Thyroid gland (tissue), 4 donors: ENCODE data around the gene RARRES1. TPM values are rescaled to one million over a fixed set of nuclear protein-coding genes. Genes with fewer than 3 reads are reported as not detected.

Source experiments
- DNase-seq, 2 donors: peaks; one replicate each; pipeline ENCODE4 v3.0.0-alpha.2; 2019
- H3K27ac ChIP-seq, 3 donors: fragments of 200-600 bp; sonication (generic); 1 replicate in 2 of 3; 2 replicates in 1 of 3; pipeline ENCODE4 v1.5.1; 2016 to 2019; ENCODE audit warnings: mild to moderate bottlenecking in 1 of 3, moderate library complexity in 1 of 3
- H3K27me3 ChIP-seq: fragments of 200-600 bp; sonication (generic); one replicate; pipeline ENCODE4 v1.5.1; 2019
- H3K36me3 ChIP-seq, 2 donors: fragments of 200-600 bp; sonication (generic); one replicate each; pipeline ENCODE4 v1.5.1; 2016 to 2019
- H3K4me1 ChIP-seq, 2 donors: fragments of 200-600 bp; sonication (generic); one replicate each; pipeline ENCODE4 v1.5.1; 2017 to 2019
- H3K4me3 ChIP-seq, 3 donors: fragments of 200-600 bp; sonication (generic); replicated peaks in 1 of 3; 1 replicate in 2 of 3; 2 replicates in 1 of 3; pipeline ENCODE4 v1.5.1; 2016; ENCODE audit warnings: mild to moderate bottlenecking in 1 of 3
- H3K9me3 ChIP-seq: fragments of 200-600 bp; sonication (generic); one replicate; pipeline ENCODE4 v1.5.1; 2017
- CTCF ChIP-seq, 6 experiments: fragments of 200-600 bp in 3 of 6; fragments of 450-650 bp in 3 of 6; sonication (generic) in 3 of 6; IDR thresholded peaks; one replicate each; pipeline ENCODE4 v1.5.1; 2016 to 2019; ENCODE audit warnings: antibody characterized with exemption in 6 of 6, mild to moderate bottlenecking in 2 of 6, inconsistent platforms in 1 of 6, moderate library complexity in 1 of 6
- POLR2A ChIP-seq, 2 donors: fragments of 450-650 bp; IDR thresholded peaks; one replicate each; pipeline ENCODE4 v1.6.1; 2017; ENCODE audit warnings: antibody characterized with exemption in 2 of 2, mild to moderate bottlenecking in 2 of 2, moderate library complexity in 1 of 2
- WGBS, 2 donors: methylation state at CpG; one replicate each; pipeline ENCODE4 v1.1.5; 2017; 5-methylcytosine and 5-hydroxymethylcytosine counted together
- intact Hi-C: fragments of 100-400 bp; cut with DNase I; formaldehyde crosslinking; loops from one replicate; pipeline ENCODE4 v1.15.1; 2023
- total RNA-seq, 4 donors: library from RNA; depleted of rRNA; stranded (reverse); fragments of >200 nt; gene quantifications; one replicate each; pipeline ENCODE4 v1.2.3, GENCODE V29; 2016

The RARRES1 gene
- total RNA-seq, 4 donors from 2014 or later = 4.8 to 394 (median 21.4) TPM

- intact Hi-C loops = no loop called here
- no peak for DNase-seq
- Histone ChIP-seq H3K4me1 (no peaks in the 10 kb centered on the region), H3K9me3 (no peaks in the 10 kb centered on the region), H3K4me3 (no peak overlapping the region), H3K27me3 (no peaks in the 10 kb centered on the region), H3K36me3 (no peaks in the 10 kb centered on the region), H3K27ac (no peak overlapping the region)
- TF ChIP-seq POLR2A (IDR thresholded peaks at IDR 0.05) (no peak), CTCF (IDR thresholded peaks at IDR 0.05) (no peak)
- WGBS, 2 donors = 94 to 98% methylated on average over 3 of the region's 3 CpGs
These were observed 15.2 kb upstream of the RARRES1 start for GRCh38 chr3:158747417-158747816.

GRCh38 chr3:158745551-158745950 lies 13.3 kb upstream of the RARRES1 start:
- intact Hi-C loops = no loop called here
- WGBS, 2 donors = 97 to 100% methylated on average over 1 of the region's 1 CpG

GRCh38 chr3:158744567-158745288 lies 12.5 kb upstream of the RARRES1 start:
- Histone ChIP-seq H3K4me3 (no peak overlapping the region), H3K27ac (no peak overlapping the region), H3K9me3 (no peaks in the 10 kb centered on the region), H3K27me3 (no peaks in the 10 kb centered on the region), H3K4me1 (no peaks in the 10 kb centered on the region), H3K36me3 (no peaks in the 10 kb centered on the region)
- intact Hi-C loops = no loop called here
- WGBS, 2 donors = 94 to 96% methylated on average over 4 of the region's 4 CpGs
- no peak for TF ChIP-seq POLR2A (IDR thresholded peaks at IDR 0.05)
- no peak for TF ChIP-seq CTCF (IDR thresholded peaks at IDR 0.05)
- DNase-seq = no peak

More at GRCh38 chr3:158745551-158745950, 13.3 kb upstream of the RARRES1 start:
- Histone ChIP-seq H3K27ac (no peak overlapping the region), H3K36me3 (no peaks in the 10 kb centered on the region), H3K4me3 (no peak overlapping the region), H3K27me3 (no peaks in the 10 kb centered on the region), H3K9me3 (no peaks in the 10 kb centered on the region), H3K4me1 (no peaks in the 10 kb centered on the region)
- TF ChIP-seq CTCF (IDR thresholded peaks at IDR 0.05) (no peak), POLR2A (IDR thresholded peaks at IDR 0.05) (no peak)
- no peak for DNase-seq

- 80 to 84% methylated on average over 5 of the region's 5 CpGs for WGBS, 2 donors
- intact Hi-C loops = no loop called here
- no peak overlapping the region for H3K27ac ChIP-seq
- H3K27me3 ChIP-seq = no peaks in the 10 kb centered on the region
- TF ChIP-seq CTCF (IDR thresholded peaks at IDR 0.05) = no peak
- TF ChIP-seq POLR2A (IDR thresholded peaks at IDR 0.05) = no peak
- H3K4me3 ChIP-seq = no peak overlapping the region
- no peaks in the 10 kb centered on the region for H3K36me3 ChIP-seq
- DNase-seq = no peak
- no peaks in the 10 kb centered on the region for H3K4me1 ChIP-seq
- no peaks in the 10 kb centered on the region for H3K9me3 ChIP-seq
These were observed 11.7 kb upstream of the RARRES1 start for GRCh38 chr3:158743664-158744566.
